ENCODE data around the gene NCKAP1.

DNA sequence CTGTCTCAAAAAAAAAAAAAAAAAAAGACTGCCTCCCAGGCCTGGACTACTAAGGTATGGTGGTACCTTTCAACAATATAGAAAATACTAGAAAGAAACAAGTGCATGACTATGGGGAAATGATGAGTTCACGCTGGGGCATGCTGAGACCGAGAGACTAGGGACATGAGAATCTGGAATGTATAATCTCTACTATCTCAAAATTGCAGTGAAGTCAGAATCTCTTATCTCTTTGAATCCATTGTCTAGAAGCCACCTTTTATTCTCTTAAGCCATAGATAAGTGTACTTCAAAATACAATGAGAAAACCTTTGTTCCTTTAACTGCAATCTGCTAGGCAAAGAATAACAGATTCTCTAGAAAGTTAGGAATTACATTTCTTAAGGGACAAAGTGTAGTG is 177.4 kb downstream of the NCKAP1 start:
- no peak for TF ChIP-seq POLR2A (IDR thresholded peaks at IDR 0.05)
- no peak for TF ChIP-seq POLR2AphosphoS5 (IDR thresholded peaks at IDR 0.05)
